Measurements from ENCODE around the gene MRPL27.

DNA sequence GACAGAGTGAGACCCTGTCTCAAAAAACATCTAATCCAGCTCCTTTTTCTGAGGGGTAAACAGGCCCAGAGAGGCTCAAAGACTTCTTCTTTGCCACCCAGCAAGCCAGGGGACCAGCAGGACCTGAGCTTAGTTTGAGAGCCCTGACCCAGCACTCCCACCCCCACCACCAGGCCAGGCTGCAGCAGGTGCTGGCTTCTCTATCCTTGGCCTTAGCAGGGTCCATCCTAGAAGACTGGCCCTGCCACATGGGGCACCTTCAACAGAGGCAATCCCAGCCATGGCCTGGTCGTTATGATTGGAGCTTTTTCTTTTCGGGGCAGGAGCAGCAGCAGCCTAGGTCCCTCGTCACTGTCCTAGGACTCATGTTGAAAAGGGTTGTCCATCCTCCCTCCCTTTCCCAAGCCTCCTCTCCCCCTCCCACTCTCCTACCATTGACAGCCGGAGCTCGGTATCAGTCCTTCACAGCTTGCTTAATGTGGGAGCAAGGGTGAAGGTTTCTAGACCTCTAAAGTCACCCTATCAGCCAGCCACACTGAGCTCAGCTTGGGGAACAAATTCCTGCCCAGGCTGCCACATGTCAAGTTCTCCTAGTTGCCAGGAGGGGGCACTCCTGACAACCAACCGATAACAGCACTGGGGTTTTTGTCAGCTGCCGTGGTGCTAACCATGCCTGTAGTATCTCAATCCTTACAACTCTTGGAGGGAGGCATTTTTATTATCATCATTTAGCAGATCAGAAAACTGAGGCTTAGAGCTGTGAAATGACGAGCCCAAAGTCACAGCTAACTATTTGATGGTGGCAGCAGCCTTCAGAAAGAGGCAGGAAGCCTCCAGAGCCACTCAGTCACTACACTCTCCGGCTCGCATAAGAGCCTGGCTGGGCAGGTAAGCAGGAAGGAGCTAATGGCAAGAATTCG lies 11.2 kb downstream of the MRPL27 start:
- TF ChIP-seq POLR2A (IDR thresholded peaks at IDR 0.05), result no peak
- TF ChIP-seq, protein P1, sequence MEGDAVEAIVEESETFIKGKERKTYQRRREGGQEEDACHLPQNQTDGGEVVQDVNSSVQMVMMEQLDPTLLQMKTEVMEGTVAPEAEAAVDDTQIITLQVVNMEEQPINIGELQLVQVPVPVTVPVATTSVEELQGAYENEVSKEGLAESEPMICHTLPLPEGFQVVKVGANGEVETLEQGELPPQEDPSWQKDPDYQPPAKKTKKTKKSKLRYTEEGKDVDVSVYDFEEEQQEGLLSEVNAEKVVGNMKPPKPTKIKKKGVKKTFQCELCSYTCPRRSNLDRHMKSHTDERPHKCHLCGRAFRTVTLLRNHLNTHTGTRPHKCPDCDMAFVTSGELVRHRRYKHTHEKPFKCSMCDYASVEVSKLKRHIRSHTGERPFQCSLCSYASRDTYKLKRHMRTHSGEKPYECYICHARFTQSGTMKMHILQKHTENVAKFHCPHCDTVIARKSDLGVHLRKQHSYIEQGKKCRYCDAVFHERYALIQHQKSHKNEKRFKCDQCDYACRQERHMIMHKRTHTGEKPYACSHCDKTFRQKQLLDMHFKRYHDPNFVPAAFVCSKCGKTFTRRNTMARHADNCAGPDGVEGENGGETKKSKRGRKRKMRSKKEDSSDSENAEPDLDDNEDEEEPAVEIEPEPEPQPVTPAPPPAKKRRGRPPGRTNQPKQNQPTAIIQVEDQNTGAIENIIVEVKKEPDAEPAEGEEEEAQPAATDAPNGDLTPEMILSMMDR (IDR thresholded peaks at IDR 0.05), result no peak

Data from lower leg skin (tissue), 3 donors.